Tibial nerve (tissue), 4 donors: ENCODE measurements around the gene LIPC. TPM values are rescaled to one million over a fixed set of nuclear protein-coding genes. Genes with fewer than 3 reads are reported as not detected.

Experiments used
- DNase-seq, 2 donors: peaks; one replicate each; pipeline ENCODE4 v3.0.0-alpha.2; 2019; ENCODE audit warnings: low spot score in 2 of 2
- H3K27ac ChIP-seq, 4 donors: fragments of 200-600 bp; sonication (generic) in 3 of 4; one replicate each; pipeline ENCODE4 v1.5.1; 2017 to 2019; ENCODE audit warnings: mild to moderate bottlenecking in 1 of 4
- H3K27me3 ChIP-seq, 2 donors: fragments of 200-600 bp; sonication (generic) in 1 of 2; one replicate each; pipeline versions ENCODE4 v1.5.1 to v1.6.0; 2017 to 2019
- H3K36me3 ChIP-seq, 3 donors: fragments of 200-600 bp; sonication (generic); one replicate each; pipeline ENCODE4 v1.5.1; 2018 to 2019
- H3K4me1 ChIP-seq, 4 donors: fragments of 200-600 bp; sonication (generic) in 3 of 4; one replicate each; pipeline ENCODE4 v1.5.1; 2017 to 2019
- H3K4me3 ChIP-seq, 4 donors: fragments of 200-600 bp; sonication (generic) in 3 of 4; one replicate each; pipeline ENCODE4 v1.5.1; 2017 to 2019; ENCODE audit warnings: mild to moderate bottlenecking in 1 of 4, moderate library complexity in 1 of 4
- H3K9me3 ChIP-seq, 4 donors: fragments of 200-600 bp; sonication (generic) in 3 of 4; one replicate each; pipeline ENCODE4 v1.5.1; 2017 to 2019
- EP300 ChIP-seq, 2 donors: sonication (generic); formaldehyde crosslinking; IDR thresholded peaks; one replicate each; pipeline ENCODE4 v1.6.1; 2017; ENCODE audit warnings: antibody characterized with exemption in 2 of 2, mild to moderate bottlenecking in 1 of 2
- POLR2A ChIP-seq, 2 donors: fragments of 450-650 bp; IDR thresholded peaks; one replicate each; pipeline ENCODE4 v1.6.1; 2017; ENCODE audit warnings: antibody characterized with exemption in 2 of 2, mild to moderate bottlenecking in 2 of 2, moderate library complexity in 2 of 2
- WGBS, 2 donors: methylation state at CpG; one replicate each; pipeline ENCODE4 v1.1.5; 2018; 5-methylcytosine and 5-hydroxymethylcytosine counted together
- total RNA-seq, 4 donors: library from RNA; depleted of rRNA; stranded (reverse); fragments of >200 nt; gene quantifications; one replicate each; pipeline ENCODE4 v1.1.0, GENCODE V29; 2016
- TF ChIP-seq, protein P1 (sequence below), 5 experiments: fragments of 200-600 bp in 3 of 5; fragments of 450-650 bp in 2 of 5; sonication (generic) in 3 of 5; IDR thresholded peaks; one replicate each; pipeline ENCODE4 v1.5.1; 2016 to 2019; ENCODE audit warnings: antibody characterized with exemption in 5 of 5, mild to moderate bottlenecking in 3 of 5, moderate library complexity in 2 of 5

Gene LIPC
- total RNA-seq, 4 donors from 2014 or later, result 11.2 to 18.4 (median 14.7) TPM

DNA sequence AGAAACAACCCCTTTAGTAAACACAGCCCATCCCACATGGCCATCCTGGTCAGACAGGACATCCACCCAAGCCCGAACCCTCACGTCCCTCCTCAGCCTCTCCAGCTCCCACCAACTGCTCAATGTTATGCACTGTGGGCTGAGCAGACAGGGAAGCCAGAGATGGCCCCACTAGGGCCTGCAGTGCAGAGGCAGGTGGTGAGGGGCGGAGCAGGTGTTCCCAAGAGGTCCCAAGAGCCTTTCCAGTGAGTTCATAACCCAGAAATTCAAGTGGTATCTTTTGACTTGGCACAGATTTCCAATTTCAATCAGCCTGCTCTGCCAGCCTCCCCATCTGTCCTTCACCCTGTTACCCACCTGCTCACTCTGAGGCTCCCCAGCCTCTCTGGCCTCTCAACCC, 130.3 kb downstream of the LIPC start:
- H3K27ac ChIP-seq, result no peak overlapping the region
- 72 to 96% methylated on average over 3 of the region's 3 CpGs for WGBS, 2 donors
- H3K4me3 ChIP-seq, result no peak overlapping the region
- TF ChIP-seq POLR2A (IDR thresholded peaks at IDR 0.05) (no peak), EP300 (IDR thresholded peaks at IDR 0.05) (no peak)
- TF ChIP-seq, protein P1, sequence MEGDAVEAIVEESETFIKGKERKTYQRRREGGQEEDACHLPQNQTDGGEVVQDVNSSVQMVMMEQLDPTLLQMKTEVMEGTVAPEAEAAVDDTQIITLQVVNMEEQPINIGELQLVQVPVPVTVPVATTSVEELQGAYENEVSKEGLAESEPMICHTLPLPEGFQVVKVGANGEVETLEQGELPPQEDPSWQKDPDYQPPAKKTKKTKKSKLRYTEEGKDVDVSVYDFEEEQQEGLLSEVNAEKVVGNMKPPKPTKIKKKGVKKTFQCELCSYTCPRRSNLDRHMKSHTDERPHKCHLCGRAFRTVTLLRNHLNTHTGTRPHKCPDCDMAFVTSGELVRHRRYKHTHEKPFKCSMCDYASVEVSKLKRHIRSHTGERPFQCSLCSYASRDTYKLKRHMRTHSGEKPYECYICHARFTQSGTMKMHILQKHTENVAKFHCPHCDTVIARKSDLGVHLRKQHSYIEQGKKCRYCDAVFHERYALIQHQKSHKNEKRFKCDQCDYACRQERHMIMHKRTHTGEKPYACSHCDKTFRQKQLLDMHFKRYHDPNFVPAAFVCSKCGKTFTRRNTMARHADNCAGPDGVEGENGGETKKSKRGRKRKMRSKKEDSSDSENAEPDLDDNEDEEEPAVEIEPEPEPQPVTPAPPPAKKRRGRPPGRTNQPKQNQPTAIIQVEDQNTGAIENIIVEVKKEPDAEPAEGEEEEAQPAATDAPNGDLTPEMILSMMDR (IDR thresholded peaks at IDR 0.05), result no peak
- H3K9me3 ChIP-seq, result no peaks in the 10 kb centered on the region
- H3K4me1 ChIP-seq, result peaks cover 0 to 4% (median 0%) of the 10 kb centered on the region in 4 donors
- no peak for DNase-seq
- H3K27me3 ChIP-seq, result no peaks in the 10 kb centered on the region
- H3K36me3 ChIP-seq, result no peaks in the 10 kb centered on the region

DNA sequence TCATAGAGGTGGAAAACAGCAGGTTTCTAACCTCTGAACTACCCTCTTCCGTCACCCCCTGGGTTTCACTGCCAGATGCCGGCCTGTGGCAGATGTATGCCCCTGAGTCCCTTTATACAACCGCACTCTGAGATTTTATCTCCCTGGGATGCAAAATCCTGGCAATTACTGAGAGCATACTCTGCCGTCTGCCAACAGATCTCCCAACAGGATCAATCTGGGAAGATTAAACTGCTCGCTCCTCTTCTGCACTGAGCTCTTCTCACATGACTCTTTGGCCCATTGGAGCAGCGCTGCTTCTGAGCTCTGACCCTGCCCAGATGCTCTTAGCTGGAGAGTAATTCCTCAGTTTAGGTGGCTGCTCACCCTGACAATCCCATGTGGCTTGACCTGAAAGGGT, 133.2 kb downstream of the LIPC start:
- 76 to 81% methylated on average over 5 of the region's 6 CpGs for WGBS, 2 donors
- Histone ChIP-seq H3K27me3 (no peaks in the 10 kb centered on the region), H3K9me3 (peaks cover 0 to 5% (median 0%) of the 10 kb centered on the region in 4 donors), H3K36me3 (no peaks in the 10 kb centered on the region), H3K4me3 (no peak overlapping the region), H3K4me1 (no peaks in the 10 kb centered on the region), H3K27ac (no peak overlapping the region)
- no peak for DNase-seq
- TF ChIP-seq POLR2A (IDR thresholded peaks at IDR 0.05) (no peak), EP300 (IDR thresholded peaks at IDR 0.05) (no peak)
- TF ChIP-seq, protein P1 (IDR thresholded peaks at IDR 0.05), result no peak

DNA sequence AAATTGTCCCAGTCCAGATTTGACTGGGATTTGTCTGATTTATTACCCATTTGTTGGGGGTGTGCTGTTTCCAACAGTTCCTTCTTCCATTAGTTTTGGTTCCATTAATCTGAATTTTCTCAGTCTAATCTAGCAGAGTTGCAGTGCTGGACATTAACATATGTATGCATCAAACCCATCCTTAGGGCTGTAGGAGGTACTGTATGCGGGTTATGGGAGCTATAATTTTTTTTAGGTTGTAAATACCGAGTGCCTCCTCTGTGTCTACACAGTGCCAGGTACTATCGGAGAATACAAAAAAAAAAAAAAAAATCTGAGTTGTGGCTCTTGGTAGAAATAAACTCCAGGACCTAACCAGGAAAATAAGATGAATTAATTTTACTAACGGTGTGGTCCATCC, 133.8 kb downstream of the LIPC start:
- no peak for DNase-seq
- H3K4me3 ChIP-seq, result no peak overlapping the region
- WGBS, 2 donors, result 66 to 72% methylated on average over 4 of the region's 4 CpGs
- no peaks in the 10 kb centered on the region for H3K36me3 ChIP-seq
- no peaks in the 10 kb centered on the region for H3K4me1 ChIP-seq
- no peak for TF ChIP-seq POLR2A (IDR thresholded peaks at IDR 0.05)
- no peak for TF ChIP-seq EP300 (IDR thresholded peaks at IDR 0.05)
- TF ChIP-seq, protein P1 (IDR thresholded peaks at IDR 0.05), result no peak
- no peaks in the 10 kb centered on the region for H3K27me3 ChIP-seq
- no peak overlapping the region for H3K27ac ChIP-seq
- peaks cover 0 to 5% (median 0%) of the 10 kb centered on the region in 4 donors for H3K9me3 ChIP-seq

DNA sequence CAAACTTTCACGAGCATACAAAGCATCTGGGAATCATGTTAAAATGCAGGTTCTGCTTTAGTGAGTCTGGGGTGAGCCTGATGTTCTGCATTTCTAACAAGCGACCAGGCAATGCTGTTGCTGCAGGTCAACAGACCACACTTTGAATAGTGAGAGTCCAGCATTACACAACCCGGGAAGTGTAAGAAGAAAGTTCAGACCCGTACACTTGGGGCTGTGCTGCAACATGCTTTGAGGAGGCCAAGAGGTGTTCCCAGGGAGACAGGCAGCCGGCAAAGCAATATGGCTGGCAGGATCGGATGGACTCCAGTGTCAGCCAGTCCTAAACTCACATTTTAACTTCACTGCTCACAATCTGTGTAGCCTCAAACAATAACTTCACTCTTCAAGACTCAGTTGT, 134.2 kb downstream of the LIPC start:
- no peak overlapping the region for H3K27ac ChIP-seq
- no peak overlapping the region for H3K4me3 ChIP-seq
- H3K4me1 ChIP-seq, result no peaks in the 10 kb centered on the region
- TF ChIP-seq, protein P1 (IDR thresholded peaks at IDR 0.05), result no peak
- TF ChIP-seq EP300 (IDR thresholded peaks at IDR 0.05) (no peak), POLR2A (IDR thresholded peaks at IDR 0.05) (no peak)
- WGBS, 2 donors, result 81 to 85% methylated on average over 6 of the region's 6 CpGs
- H3K9me3 ChIP-seq, result peaks cover 0 to 5% (median 0%) of the 10 kb centered on the region in 4 donors
- DNase-seq, result no peak
- H3K36me3 ChIP-seq, result no peaks in the 10 kb centered on the region
- no peaks in the 10 kb centered on the region for H3K27me3 ChIP-seq

DNA sequence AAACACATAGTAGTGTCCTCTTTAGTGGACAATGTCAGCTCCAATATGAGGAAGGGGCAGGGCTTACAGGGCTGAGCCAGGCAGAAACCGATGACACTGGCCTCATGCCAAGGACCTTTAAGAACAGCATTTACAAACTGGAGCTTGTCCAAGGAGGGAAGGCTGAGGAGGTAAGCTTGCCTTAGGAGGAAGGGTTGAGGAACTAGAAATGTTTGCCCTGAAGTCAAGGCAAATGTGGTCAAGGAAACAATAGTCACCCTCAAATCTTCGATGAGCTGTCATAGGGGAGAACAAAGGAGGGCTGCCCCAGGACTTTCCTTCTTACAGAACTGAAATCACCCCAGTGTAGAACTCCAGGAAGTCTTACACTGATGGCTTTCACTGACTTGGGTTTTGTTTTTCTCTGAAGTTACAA, 136.4 kb downstream of the LIPC start:
- Histone ChIP-seq H3K36me3 (no peaks in the 10 kb centered on the region), H3K27me3 (no peaks in the 10 kb centered on the region), H3K9me3 (peaks cover 0 to 5% (median 0%) of the 10 kb centered on the region in 4 donors), H3K4me3 (no peak overlapping the region), H3K27ac (peak overlapping the region in 1 of 4 donors; percentile 66), H3K4me1 (no peaks in the 10 kb centered on the region)
- WGBS, 2 donors, result 20 to 31% methylated on average over 2 of the region's 2 CpGs
- DNase-seq, result peak in 1 of 2 donors; percentile 40
- TF ChIP-seq EP300 (IDR thresholded peaks at IDR 0.05), result peak in 1 of 2 donors; percentile 20
- no peak for TF ChIP-seq POLR2A (IDR thresholded peaks at IDR 0.05)

DNA sequence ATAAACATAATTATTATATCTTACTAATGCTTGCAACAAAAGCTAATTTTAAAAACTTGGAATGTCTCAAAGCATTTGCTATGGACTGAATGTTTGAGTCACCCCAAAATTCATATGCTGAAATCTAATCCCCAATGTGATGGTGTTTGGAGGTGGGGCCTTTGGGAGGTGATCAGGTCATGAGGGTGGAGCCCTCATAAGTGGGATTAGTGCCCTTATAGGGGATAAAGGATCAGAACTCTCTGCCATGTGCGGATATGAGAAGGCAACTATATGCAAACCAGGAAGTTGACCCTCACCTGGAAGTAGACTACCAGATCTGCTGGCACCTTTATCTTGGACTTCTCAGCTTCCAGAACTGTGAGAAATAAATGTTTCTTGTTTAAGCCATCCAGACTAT, 137.7 kb downstream of the LIPC start:
- TF ChIP-seq EP300 (IDR thresholded peaks at IDR 0.05) (no peak), POLR2A (IDR thresholded peaks at IDR 0.05) (no peak)
- Histone ChIP-seq H3K27me3 (no peaks in the 10 kb centered on the region), H3K4me3 (no peak overlapping the region), H3K27ac (no peak overlapping the region), H3K9me3 (peaks cover 0 to 5% (median 0%) of the 10 kb centered on the region in 4 donors), H3K4me1 (no peaks in the 10 kb centered on the region), H3K36me3 (no peaks in the 10 kb centered on the region)
- WGBS, 2 donors, result 90 to 96% methylated on average over 1 of the region's 1 CpG
- DNase-seq, result no peak
